Activated B cell treated with CpG ODN at 0.5 μM for 24 hours (primary cell): Measurements from ENCODE around the gene CKS1B. TPM values are rescaled to one million over a fixed set of nuclear protein-coding genes. Genes with fewer than 3 reads are reported as not detected.
"Not testable (repeated sequence)": the region's sequence is repeated elsewhere in the genome, so short reads cannot be mapped to it uniquely, and the experiment has no call there.

Experiments used
- ATAC-seq: fragments of 200-7000 bp; cut with Tn5 transposase; one replicate; pipeline ENCODE4 v1.10.0; 2021; ENCODE audit warnings: low read depth, mild to moderate bottlenecking, moderate library complexity
- CTCF ChIA-PET: fragments of 350-600 bp; sonication (Branson Sonifier 250); formaldehyde crosslinking; loops from one replicate; lab custom pipeline; 2021; ENCODE audit warnings: antibody characterized with exemption; lab: Charles Lee
- POLR2A ChIA-PET: fragments of 350-600 bp; sonication (Branson Sonifier 250); formaldehyde crosslinking; loops from one replicate; lab custom pipeline; 2021; ENCODE audit warnings: antibody characterized with exemption; lab: Charles Lee
- DNase-seq: peaks from one replicate; pipeline ENCODE4 v3.0.0; 2022
- H3K27ac Mint-ChIP-seq: one replicate; pipeline ENCODE4 v1.8.0; 2020; ENCODE audit warnings: mixed read lengths
- H3K27me3 Mint-ChIP-seq: one replicate; pipeline ENCODE4 v1.8.0; 2021; ENCODE audit warnings: mixed read lengths
- H3K36me3 Mint-ChIP-seq: one replicate; pipeline ENCODE4 v1.8.0; 2021; ENCODE audit warnings: low read depth, mixed read lengths
- H3K4me1 Mint-ChIP-seq: one replicate; pipeline ENCODE4 v1.8.0; 2021; ENCODE audit warnings: mixed read lengths
- H3K4me3 Mint-ChIP-seq: one replicate; pipeline ENCODE4 v1.8.0; 2020; ENCODE audit warnings: mild to moderate bottlenecking, mixed read lengths
- H3K9me3 Mint-ChIP-seq: one replicate; pipeline ENCODE4 v1.8.0; 2020; ENCODE audit warnings: mixed read lengths
- CTCF ChIP-seq: fragments of 200-600 bp; IDR thresholded peaks from one replicate; pipeline ENCODE4 v1.8.0; 2022; ENCODE audit warnings: antibody characterized with exemption, mild to moderate bottlenecking
- intact Hi-C: fragments of 100-400 bp; cut with micrococcal nuclease; formaldehyde crosslinking; loops from one replicate; pipeline ENCODE4 v1.15.1; 2024
- total RNA-seq: library from RNA; stranded (reverse); gene quantifications from 2 replicates; pipeline ENCODE4 v1.2.3, GENCODE V29; 2022

The CKS1B gene
- total RNA-seq, 1 donor from 2014 or later, result 25.3 TPM

- ChIA-PET CTCF (interaction anchor here (0.6 to 2.8 kb wide), 5 partner anchors 9 to 87 kb away, joined by 3 to 14 read pairs (median 4); partner anchors contain the start of gene PYGO2), POLR2A (interaction anchor here (0.5 to 6.9 kb wide), 20 partner anchors 8 to 298 kb away, joined by 3 to 71 read pairs (median 7); partner anchors contain the start of genes ADAM15, CLK2, FLAD1 and PBXIP1)
- Mint-ChIP-seq H3K4me1 (peaks cover 31% of the 10 kb centered on the region), H3K36me3 (peaks cover 25% of the 10 kb centered on the region), H3K27me3 (no peaks in the 10 kb centered on the region), H3K4me3 (no peak overlapping the region), H3K9me3 (no peaks in the 10 kb centered on the region), H3K27ac (no peak overlapping the region)
- intact Hi-C loops, result loop anchor here (1.0 to 10.0 kb wide), 9 partner anchors 8 to 417 kb away; partner anchors contain the start of genes FLAD1, KRTCAP2, PYGO2 and TRIM46
- TF ChIP-seq CTCF, result no peak
- peak; percentile 90 for DNase-seq
- peak; percentile 54 for ATAC-seq
Measured at GRCh38 chr1:154974808-154975408, 427 bp downstream of the CKS1B start.

GRCh38 chr1:154975409-154976059 lies 1.1 kb downstream of the CKS1B start:
- H3K4me1 Mint-ChIP-seq, result peaks cover 31% of the 10 kb centered on the region
- H3K27ac Mint-ChIP-seq, result no peak overlapping the region
- DNase-seq, result peak; percentile 53
- TF ChIP-seq CTCF, result no peak
- POLR2A ChIA-PET, result interaction anchor here (0.6 to 6.9 kb wide), 16 partner anchors 8 to 1525 kb away, joined by 3 to 71 read pairs (median 11); partner anchors contain the start of genes ADAM15, FLAD1, MEF2D and PBXIP1
- peaks cover 25% of the 10 kb centered on the region for H3K36me3 Mint-ChIP-seq
- H3K27me3 Mint-ChIP-seq, result no peaks in the 10 kb centered on the region
- CTCF ChIA-PET, result interaction anchor here (1.0 to 2.8 kb wide), 4 partner anchors 14 to 86 kb away, joined by 3 to 14 read pairs (median 4); partner anchors contain the start of gene PYGO2
- ATAC-seq, result peak; percentile 7
- intact Hi-C loops, result loop anchor here (10.0 kb wide), 1 partner anchor 199 kb away; the partner anchor contains the start of genes KRTCAP2 and TRIM46
- no peaks in the 10 kb centered on the region for H3K9me3 Mint-ChIP-seq
- no peak overlapping the region for H3K4me3 Mint-ChIP-seq

DNA sequence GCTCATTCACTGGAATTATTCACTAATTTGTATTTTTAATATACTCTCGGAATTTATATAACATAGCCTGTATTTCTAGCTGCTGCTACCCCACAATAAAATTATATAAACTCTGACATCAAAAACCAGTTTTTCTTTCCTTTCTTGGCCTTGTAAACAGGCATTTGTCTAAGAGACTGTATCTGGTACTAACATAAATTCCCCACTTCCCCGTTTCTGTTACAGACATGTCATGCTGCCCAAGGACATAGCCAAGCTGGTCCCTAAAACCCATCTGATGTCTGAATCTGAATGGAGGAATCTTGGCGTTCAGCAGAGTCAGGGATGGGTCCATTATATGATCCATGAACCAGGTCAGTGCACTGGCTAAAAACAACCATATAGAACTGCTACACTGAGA lies 3.3 kb downstream of the CKS1B start:
- intact Hi-C loops, result loop anchor here (10.0 kb wide), 1 partner anchor 197 kb away; the partner anchor contains the start of genes KRTCAP2 and TRIM46
- Mint-ChIP-seq H3K36me3 (peaks cover 13% of the 10 kb centered on the region), H3K4me1 (peaks cover 12% of the 10 kb centered on the region), H3K27ac (peak overlapping the region; percentile 71)
- DNase-seq, ATAC-seq, CTCF ChIA-PET, H3K9me3 Mint-ChIP-seq, H3K4me3 Mint-ChIP-seq, H3K27me3 Mint-ChIP-seq: not testable (repeated sequence)
- POLR2A ChIA-PET, result interaction anchor here (0.5 to 0.6 kb wide), 2 partner anchors 17 to 706 kb away, joined by 5 to 7 read pairs; no protein-coding TSS in a partner anchor

DNA sequence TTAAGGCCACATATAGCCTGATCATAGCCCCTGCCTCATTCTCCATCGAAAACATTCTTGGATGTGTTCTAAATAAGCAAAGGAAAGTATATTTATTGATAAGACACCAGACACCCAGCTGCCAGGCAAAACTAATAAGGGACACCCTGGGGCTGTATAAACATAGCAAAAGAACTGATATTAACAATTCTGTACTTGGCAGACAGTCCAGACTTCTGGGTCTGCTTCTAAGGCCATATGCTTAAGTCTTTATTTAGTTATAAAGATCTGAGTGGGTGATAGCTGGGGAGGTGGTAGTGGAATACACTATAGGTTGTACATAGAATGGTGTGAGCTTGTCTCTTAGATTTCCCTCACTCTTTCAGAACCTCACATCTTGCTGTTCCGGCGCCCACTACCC lies 3.9 kb downstream of the CKS1B start:
- ATAC-seq, result no peak
- no peak for TF ChIP-seq CTCF
- Mint-ChIP-seq H3K27me3 (no peaks in the 10 kb centered on the region), H3K4me1 (peaks cover 8% of the 10 kb centered on the region), H3K27ac (peak overlapping the region; percentile 42), H3K4me3 (no peak overlapping the region), H3K36me3 (peaks cover 13% of the 10 kb centered on the region), H3K9me3 (no peaks in the 10 kb centered on the region)
- CTCF ChIA-PET, result no interaction called here
- intact Hi-C loops, result loop anchor here (10.0 kb wide), 1 partner anchor 196 kb away; the partner anchor contains the start of genes KRTCAP2 and TRIM46
- no peak for DNase-seq
- POLR2A ChIA-PET, result interaction anchor here (1.0 kb wide), 1 partner anchor 39 kb away, joined by 3 read pairs; no protein-coding TSS in a partner anchor

GRCh38 chr1:154982341-154982740 lies 7.9 kb downstream of the CKS1B start:
- intact Hi-C loops, result loop anchor here (2.0 kb wide), 1 partner anchor 34 kb away; no protein-coding TSS in a partner anchor
- Mint-ChIP-seq H3K36me3 (peaks cover 16% of the 10 kb centered on the region), H3K4me1 (peaks cover 16% of the 10 kb centered on the region), H3K4me3 (no peak overlapping the region), H3K27me3 (no peaks in the 10 kb centered on the region), H3K27ac (no peak overlapping the region), H3K9me3 (no peaks in the 10 kb centered on the region)
- no peak for ATAC-seq
- no peak for DNase-seq
- CTCF ChIA-PET, result interaction anchor here (1.9 to 3.0 kb wide), 3 partner anchors 17 to 79 kb away, joined by 5 to 26 read pairs (median 17); no protein-coding TSS in a partner anchor
- POLR2A ChIA-PET, result interaction anchor here (0.6 to 2.7 kb wide), 9 partner anchors 8 to 571 kb away, joined by 5 to 36 read pairs (median 10); partner anchors contain the start of genes CKS1B, PBXIP1, PMVK and PYGO2
- TF ChIP-seq CTCF, result no peak
